Activated T-cell treated with anti-CD3 and anti-CD28 coated beads for 48 hours (primary cell): ENCODE results near the gene MPC2.
"Not testable (repeated sequence)": the region's sequence is repeated elsewhere in the genome, so short reads cannot be mapped to it uniquely, and the experiment has no call there.

Experiments used
- DNase-seq: peaks from one replicate; pipeline ENCODE4 v3.0.0-alpha.2; 2020; ENCODE audit warnings: low read depth

The MPC2 gene

GRCh38 chr1:167904652-167905130 lies 32.2 kb downstream of the MPC2 start:
- no peak for DNase-seq

DNA sequence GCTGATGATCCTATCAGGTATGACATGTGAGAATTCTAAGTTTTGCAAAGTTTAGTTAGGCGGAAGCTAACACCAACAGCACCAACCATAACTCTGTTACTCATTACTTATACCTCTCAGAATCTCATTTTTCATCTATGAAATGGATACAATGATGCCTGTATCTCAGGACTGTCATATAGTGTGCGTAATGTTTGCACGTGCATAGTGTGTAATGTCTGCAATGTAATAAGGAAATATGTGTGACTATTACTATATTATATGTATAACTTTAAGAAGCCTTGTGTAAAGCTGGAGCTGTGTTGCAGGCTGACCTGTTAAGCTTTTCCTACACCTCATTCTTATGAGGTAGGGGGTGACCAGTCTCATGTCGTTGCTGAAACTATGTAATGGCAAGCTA lies 36.0 kb downstream of the MPC2 start:
- DNase-seq, result no peak

DNA sequence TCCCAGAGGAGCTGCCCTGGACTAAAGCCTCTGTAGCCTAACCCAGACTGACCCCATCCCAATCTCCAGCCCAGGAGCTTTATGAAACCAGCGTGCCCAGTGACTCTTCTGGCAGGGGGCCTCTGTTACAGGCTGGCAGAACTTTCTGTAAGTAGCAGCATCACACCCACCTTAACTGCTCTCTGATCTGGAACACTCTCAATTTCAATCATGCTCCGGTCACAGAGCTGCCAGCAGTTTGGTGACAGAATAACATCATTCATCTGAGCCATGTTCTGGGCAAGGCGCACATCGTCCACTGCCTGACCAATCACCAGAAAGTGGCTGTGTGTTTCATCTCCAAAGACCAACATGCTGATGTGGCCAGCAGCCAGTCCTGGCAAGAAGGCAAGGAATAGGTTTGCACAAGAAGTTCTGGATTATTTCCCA lies 37.6 kb downstream of the MPC2 start:
- DNase-seq, result no peak

GRCh38 chr1:167898578-167899222 lies 38.2 kb downstream of the MPC2 start:
- DNase-seq, result no peak

DNA sequence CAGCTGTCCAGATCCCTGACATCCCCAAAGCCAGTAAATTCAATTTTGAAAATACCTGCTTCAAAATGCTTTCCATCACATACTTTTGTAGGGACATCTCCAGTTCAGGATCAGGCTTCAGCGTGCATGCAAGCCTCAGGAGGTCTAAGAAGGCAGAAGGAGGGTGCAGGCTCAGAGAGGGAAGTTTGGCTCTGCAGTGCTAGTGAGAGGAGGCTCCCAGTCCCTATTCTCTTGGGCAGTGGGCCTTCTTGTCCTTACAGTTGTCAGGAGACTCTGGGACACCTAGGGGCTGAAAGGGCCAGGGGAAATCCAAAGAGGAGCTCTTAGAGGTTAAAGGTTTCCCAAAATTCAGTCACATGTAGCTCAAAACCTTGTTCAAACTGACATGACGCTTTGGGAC lies 43.1 kb downstream of the MPC2 start:
- DNase-seq, result no peak

DNA sequence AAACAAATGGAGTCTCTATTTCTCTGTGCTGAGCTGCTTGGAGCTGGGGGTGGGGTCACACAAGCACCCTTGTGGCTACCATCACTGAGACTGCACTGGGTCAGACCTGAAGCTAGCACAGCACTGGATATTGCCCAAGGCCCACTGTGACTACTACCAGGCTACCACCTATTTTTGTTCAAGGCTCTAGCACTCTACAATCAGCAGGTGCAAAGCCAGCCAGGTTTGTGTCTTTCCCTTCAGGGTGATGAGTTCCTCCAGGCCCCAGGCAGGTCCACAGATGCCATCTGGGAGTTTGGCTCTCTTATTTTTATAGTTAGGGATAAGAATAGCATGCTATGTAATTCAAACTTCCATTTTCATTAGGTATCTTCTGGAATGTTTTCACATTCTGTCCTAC lies 46.5 kb downstream of the MPC2 start:
- DNase-seq, result no peak

- DNase-seq, result not testable (repeated sequence)
Measured at GRCh38 chr1:167887187-167887586, 49.7 kb downstream of the MPC2 start.

GRCh38 chr1:167882376-167882775 lies 54.5 kb downstream of the MPC2 start:
- DNase-seq, result no peak

DNA sequence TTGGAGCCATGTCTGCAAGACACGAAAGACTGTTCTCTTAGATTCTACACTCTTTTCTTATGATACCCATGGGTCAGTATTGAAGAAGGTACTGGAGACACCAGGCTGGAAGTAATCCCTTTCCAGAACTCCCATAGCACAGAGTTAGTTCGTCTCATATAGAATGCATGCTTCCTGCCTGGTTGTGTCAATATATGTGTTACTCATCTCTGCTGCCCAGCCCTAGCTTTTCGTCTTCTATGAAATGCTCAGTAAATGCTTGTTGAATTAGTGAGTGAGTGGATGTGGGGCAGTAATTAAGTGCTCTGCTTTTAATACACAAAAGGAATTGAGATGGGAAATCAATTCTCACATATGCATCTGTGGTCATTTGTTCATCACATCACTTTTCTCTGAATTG lies 55.1 kb downstream of the MPC2 start:
- DNase-seq, result no peak

DNA sequence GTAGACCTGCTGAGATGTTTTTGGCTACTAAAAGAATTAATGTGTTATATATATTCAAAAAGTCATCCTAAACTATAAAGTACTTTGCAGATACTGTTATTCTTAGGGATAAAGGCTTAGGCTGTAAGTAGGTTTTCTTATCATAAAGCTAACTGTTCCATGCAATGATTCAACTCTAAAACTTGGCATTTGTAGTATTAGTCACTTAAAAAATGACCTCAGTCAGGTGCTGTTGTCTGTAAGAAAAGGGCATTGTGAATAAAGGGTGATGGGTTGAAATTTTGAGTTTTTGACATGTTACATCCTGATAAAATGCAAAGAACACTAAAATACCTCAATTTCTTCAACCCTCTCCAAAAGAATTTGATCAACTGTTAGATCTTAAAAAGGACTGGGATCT lies 55.8 kb downstream of the MPC2 start:
- no peak for DNase-seq

GRCh38 chr1:167880580-167881021 lies 56.3 kb downstream of the MPC2 start:
- DNase-seq, result no peak

- no peak for DNase-seq
Measured at GRCh38 chr1:167879508-167879907, 57.4 kb downstream of the MPC2 start.

- no peak for DNase-seq
Measured at GRCh38 chr1:167878372-167879160, 58.3 kb downstream of the MPC2 start.

DNA sequence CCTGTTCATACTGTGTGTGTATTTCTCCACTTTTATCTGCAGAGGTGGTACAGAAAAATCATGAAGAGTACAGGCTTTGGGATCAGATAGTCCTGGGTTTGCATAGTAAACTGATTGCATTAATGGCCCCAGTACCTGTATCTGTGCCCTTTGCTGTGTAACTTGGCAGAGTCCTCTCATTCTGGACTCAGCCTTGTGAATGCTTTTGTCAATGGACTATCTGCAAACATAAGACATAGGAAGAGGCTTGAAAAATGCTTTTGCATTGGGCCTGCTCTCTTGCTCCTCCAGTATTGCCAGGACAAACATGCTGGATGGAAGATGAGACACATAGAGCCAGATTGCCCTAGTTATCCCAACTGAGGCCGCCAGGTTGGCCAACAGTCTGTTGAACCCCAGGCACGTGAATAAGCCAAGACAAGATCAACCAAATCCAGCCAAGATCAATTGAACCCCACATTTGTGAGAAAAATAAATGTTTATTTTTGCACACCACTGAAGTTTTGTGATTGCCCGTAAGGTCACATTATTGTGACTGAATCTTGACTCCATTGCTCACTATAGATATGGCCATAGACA lies 60.2 kb downstream of the MPC2 start:
- DNase-seq, result no peak

GRCh38 chr1:167871331-167871730 lies 65.5 kb downstream of the MPC2 start:
- no peak for DNase-seq

DNA sequence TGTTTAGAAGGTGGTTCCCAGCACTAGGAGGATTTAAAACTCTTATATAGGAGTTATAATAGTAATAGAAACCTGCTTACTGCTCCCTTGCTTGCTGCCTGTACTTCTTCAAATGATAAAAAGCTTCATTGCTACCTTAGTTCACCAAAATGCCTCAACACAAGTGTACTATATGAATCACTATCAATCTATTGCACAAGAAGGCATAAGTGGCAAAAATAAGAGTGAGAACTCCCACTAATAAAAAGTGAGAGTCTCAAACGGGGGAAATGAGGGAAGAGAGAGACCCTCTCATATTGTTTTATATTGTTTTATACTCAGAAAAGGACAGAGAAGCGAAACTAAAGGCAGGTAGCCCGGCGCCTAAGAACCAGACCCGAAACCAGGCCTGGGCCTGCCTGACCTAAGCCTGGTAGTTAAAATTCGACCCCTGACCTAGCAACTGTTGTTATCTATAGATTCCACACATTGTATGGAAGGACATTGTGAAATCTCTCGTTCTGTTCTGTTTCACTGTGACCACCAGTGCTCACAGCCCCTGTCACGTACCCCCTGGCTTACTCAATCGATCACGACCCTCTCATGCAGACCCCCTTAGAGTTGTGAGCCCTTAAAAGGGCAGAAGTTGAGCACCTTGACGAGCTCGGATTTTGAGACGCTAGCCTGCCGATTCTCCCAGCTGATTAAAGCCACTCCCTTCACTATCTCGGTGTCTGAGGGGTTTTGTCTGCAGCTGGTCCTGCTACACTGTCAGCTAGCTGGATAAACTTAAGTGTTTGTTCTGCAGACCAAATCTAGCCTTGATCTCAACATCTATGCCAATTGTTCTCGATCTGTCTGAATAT lies 67.5 kb downstream of the MPC2 start:
- DNase-seq, result not testable (repeated sequence)

DNA sequence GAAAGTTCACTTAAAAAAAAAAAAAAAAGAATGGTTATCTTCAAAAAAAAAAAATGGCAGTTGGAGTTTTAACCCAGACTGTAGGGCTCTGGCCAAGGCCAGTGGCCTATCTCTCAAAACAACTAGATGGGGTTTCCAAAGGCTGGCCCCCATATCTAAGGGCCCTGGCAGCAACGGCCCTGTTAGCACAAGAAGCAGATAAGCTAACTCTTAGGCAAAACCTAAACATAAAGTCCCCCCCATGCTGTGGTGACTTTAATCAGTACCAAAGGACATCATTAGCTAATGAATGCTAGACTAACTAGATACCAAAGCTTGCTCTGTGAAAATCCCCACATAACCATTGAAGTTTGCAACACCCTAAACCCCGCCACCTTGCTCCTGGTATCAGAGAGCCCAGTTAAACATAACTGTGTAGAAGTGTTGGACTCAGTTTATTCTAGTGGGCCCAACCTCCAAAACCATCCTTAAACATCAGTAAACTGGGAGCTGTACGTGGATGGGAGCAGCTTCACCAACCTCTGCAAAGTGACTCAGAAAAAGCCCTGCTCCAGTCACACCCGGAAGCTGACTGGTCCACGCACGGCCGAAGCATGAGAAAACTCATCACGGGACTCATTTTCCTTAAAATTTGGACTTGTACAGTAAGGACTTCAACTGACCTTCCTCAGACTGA lies 70.0 kb downstream of the MPC2 start:
- not testable (repeated sequence) for DNase-seq
